OCI-LY7 (cell line): ENCODE measurements around the gene BLM. TPM values are rescaled to one million over a fixed set of nuclear protein-coding genes. Genes with fewer than 3 reads are reported as not detected.

ENCODE experiments used
- BruUV-seq: library from RNA; stranded (reverse); fragments of 400-500 nt; replicated peaks from 2 replicates; lab custom pipeline; 2021; lab: Mats Ljungman, UMichigan
- CTCF ChIA-PET: fragments of 300-600 bp; sonication (Branson Sonifier 250); formaldehyde crosslinking; loops from one replicate; lab custom pipeline; 2022; ENCODE audit warnings: antibody characterized with exemption; ENCODE audit not compliant: unreplicated experiment; lab: Charles Lee
- POLR2A ChIA-PET: fragments of 300-600 bp; sonication (Branson Sonifier 250); formaldehyde crosslinking; loops from one replicate; lab custom pipeline; 2022; ENCODE audit warnings: antibody characterized with exemption; lab: Charles Lee
- DNase-seq: peaks from one replicate; pipeline ENCODE4 v3.0.0-alpha.2; 2015; ENCODE audit warnings: low spot score
- H2AFZ ChIP-seq: fragments of 200-600 bp; sonication (generic), shearing (Covaris generic); 2 replicates; pipeline ENCODE4 v1.6.1; 2014; ENCODE audit warnings: mild to moderate bottlenecking, antibody characterized with exemption, low read length, moderate library complexity
- H3K27ac ChIP-seq: fragments of 200-600 bp; sonication (generic); 2 replicates; pipeline ENCODE4 v1.5.1; 2014; ENCODE audit warnings: mixed run types, low read depth, mild to moderate bottlenecking, moderate library complexity, low read length, inconsistent platforms; ENCODE audit not compliant: poor library complexity, severe bottlenecking
- H3K36me3 ChIP-seq: fragments of 200-600 bp; sonication (generic); 2 replicates; pipeline ENCODE4 v1.6.1; 2014; ENCODE audit warnings: mild to moderate bottlenecking, antibody characterized with exemption, low read length, moderate library complexity, mixed read lengths; ENCODE audit not compliant: insufficient read depth
- H3K4me1 ChIP-seq: fragments of 200-600 bp; sonication (generic); 2 replicates; pipeline ENCODE4 v1.5.1; 2014; ENCODE audit warnings: mild to moderate bottlenecking, low read length; ENCODE audit not compliant: insufficient read depth, poor library complexity, severe bottlenecking
- H3K4me2 ChIP-seq: fragments of 200-600 bp; sonication (generic); 2 replicates; pipeline ENCODE4 v1.6.1; 2014; ENCODE audit warnings: mild to moderate bottlenecking, low read length
- H3K4me3 ChIP-seq: fragments of 200-600 bp; sonication (generic); 2 replicates; pipeline ENCODE4 v1.5.1; 2014; ENCODE audit warnings: mild to moderate bottlenecking, low read depth, low read length; ENCODE audit not compliant: poor library complexity, severe bottlenecking
- H3K79me2 ChIP-seq: fragments of 200-600 bp; sonication (generic); 2 replicates; pipeline ENCODE4 v1.6.1; 2016; ENCODE audit warnings: low read depth, mild to moderate bottlenecking, low read length, moderate library complexity, mixed read lengths; ENCODE audit not compliant: insufficient read depth
- H3K9me2 ChIP-seq: fragments of 200-600 bp; sonication (generic); 2 replicates; pipeline ENCODE4 v1.6.1; 2016; ENCODE audit warnings: mild to moderate bottlenecking, low read length, mixed read lengths; ENCODE audit not compliant: insufficient read depth
- H3K9me3 ChIP-seq: fragments of 200-600 bp; sonication (generic); 2 replicates; pipeline ENCODE4 v1.6.1; 2014; ENCODE audit warnings: mild to moderate bottlenecking, mixed run types, low read length, mixed read lengths
- H4K20me1 ChIP-seq: fragments of 200-600 bp; sonication (generic); 2 replicates; pipeline ENCODE4 v1.6.1; 2014; ENCODE audit warnings: mild to moderate bottlenecking, antibody characterized with exemption, low read length, moderate library complexity, mixed read lengths; ENCODE audit not compliant: insufficient read depth
- EZH2phosphoT487 ChIP-seq: fragments of 200-600 bp; sonication (generic); IDR thresholded peaks from 2 replicates; pipeline ENCODE4 v1.6.1; 2018; ENCODE audit warnings: low read depth, borderline replicate concordance, mild to moderate bottlenecking, mixed run types, antibody characterized with exemption, low read length, moderate library complexity, mixed read lengths
- intact Hi-C: fragments of 100-400 bp; cut with micrococcal nuclease; formaldehyde crosslinking; loops from one replicate; pipeline ENCODE4 v1.10.0; 2022; ENCODE audit not compliant: unreplicated experiment
- total RNA-seq, 2 experiments: library from RNA; depleted of rRNA in 1 of 2; stranded (reverse); fragments of >200 nt in 1 of 2; shearing (Covaris generic) in 1 of 2; gene quantifications; 2 replicates each; pipeline ENCODE4 v1.2.3, GENCODE V29; 2014 to 2022
- TF ChIP-seq, protein P1 (sequence below): fragments of 200-600 bp; sonication (generic); conservative IDR thresholded peaks from 2 replicates; pipeline ENCODE4 v1.5.1; 2014; ENCODE audit warnings: mild to moderate bottlenecking, antibody characterized with exemption, low read length, moderate library complexity, mixed read lengths

BLM gene
- total RNA-seq, 2 experiments from 2014 or later: 47.1 to 51.8 TPM

DNA sequence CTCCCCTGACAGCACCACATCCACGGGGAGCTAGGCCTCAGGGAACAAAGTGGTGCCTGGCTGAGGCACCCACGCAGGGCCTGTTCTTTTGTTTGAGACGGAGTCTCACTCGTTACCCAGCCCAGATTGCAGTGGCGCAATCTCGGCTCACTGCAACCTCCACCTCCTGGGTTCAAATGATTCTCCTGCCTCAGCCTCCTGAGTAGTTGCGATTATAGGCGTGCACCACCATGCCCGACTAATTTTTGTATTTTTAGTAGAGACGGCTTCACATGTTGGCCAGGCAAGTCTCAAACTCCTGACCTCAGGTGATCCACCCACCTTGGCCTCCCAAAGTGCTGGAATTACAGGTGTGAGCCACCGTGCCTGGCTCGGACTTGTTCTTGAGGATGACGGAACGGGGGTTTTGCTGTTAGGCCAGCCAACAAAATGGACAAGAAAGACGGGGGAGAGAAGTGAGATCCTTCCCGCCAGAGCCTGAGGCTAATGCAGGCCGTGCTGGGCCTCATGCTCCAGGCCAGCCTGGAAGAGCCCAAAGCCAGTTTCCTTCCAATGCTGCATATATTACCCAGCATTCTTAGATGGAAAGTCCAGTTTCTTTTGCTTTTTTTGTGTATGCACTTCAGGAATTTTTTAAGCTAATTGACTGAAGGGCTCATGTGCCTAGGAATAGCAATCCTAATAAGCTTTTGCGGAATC is 123.2 kb downstream of the BLM start:
- Histone ChIP-seq H3K79me2 (no peaks in the 10 kb centered on the region), H2AFZ (peak overlapping the region; percentile 87; the same call in 1 of the 2 replicates), H3K36me3 (no peaks in the 10 kb centered on the region), H3K4me3 (peak overlapping the region; percentile 69), H3K4me1 (peaks cover 44% of the 10 kb centered on the region), H3K9me3 (no peaks in the 10 kb centered on the region), H3K9me2 (no peaks in the 10 kb centered on the region), H4K20me1 (no peaks in the 10 kb centered on the region), H3K27ac (peak overlapping the region; percentile 36), H3K4me2 (peak overlapping the region; percentile 73)
- ChIA-PET POLR2A (interaction anchor here (0.6 to 1.6 kb wide), 12 partner anchors 11 to 542 kb away, joined by 3 to 15 read pairs (median 6); no protein-coding TSS in a partner anchor), CTCF (interaction anchor here (0.6 to 1.9 kb wide), 5 partner anchors 15 to 94 kb away, joined by 3 to 18 read pairs (median 7); no protein-coding TSS in a partner anchor)
- no peak for DNase-seq
- intact Hi-C loops: no loop called here
- TF ChIP-seq, protein P1, sequence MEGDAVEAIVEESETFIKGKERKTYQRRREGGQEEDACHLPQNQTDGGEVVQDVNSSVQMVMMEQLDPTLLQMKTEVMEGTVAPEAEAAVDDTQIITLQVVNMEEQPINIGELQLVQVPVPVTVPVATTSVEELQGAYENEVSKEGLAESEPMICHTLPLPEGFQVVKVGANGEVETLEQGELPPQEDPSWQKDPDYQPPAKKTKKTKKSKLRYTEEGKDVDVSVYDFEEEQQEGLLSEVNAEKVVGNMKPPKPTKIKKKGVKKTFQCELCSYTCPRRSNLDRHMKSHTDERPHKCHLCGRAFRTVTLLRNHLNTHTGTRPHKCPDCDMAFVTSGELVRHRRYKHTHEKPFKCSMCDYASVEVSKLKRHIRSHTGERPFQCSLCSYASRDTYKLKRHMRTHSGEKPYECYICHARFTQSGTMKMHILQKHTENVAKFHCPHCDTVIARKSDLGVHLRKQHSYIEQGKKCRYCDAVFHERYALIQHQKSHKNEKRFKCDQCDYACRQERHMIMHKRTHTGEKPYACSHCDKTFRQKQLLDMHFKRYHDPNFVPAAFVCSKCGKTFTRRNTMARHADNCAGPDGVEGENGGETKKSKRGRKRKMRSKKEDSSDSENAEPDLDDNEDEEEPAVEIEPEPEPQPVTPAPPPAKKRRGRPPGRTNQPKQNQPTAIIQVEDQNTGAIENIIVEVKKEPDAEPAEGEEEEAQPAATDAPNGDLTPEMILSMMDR: no peak
- no peak for TF ChIP-seq EZH2phosphoT487
- no TSS peak for BruUV-seq

DNA sequence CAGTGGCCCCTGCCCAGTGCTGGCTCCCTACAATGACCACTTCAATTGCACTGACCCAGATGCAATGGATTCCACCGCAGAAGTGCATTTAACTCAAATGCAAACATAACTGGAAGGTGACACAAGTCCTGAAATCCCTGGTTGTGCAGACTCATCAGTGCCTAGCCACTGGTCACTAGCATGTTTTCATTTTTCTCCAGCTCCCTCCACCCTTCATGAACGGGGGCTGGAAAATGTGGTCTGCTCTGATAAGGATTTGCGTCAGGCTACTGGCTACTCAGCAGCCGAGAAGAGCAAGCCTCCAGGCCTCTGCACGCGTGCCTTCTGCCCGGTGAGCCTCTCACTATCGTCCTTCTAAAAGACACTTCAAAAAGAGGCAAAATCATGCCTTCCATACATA is 123.8 kb downstream of the BLM start:
- ChIA-PET POLR2A (interaction anchor here (0.6 kb wide), 1 partner anchor 11 kb away, joined by 5 read pairs; no protein-coding TSS in a partner anchor), CTCF (interaction anchor here (1.9 kb wide), 1 partner anchor 45 kb away, joined by 10 read pairs; no protein-coding TSS in a partner anchor)
- no peaks in the 10 kb centered on the region for H3K79me2 ChIP-seq
- H3K4me3 ChIP-seq: no peak overlapping the region
- no peak overlapping the region for H2AFZ ChIP-seq
- H3K27ac ChIP-seq: no peak overlapping the region
- H3K36me3 ChIP-seq: no peaks in the 10 kb centered on the region
- no TSS peak for BruUV-seq
- no peaks in the 10 kb centered on the region for H4K20me1 ChIP-seq
- no peaks in the 10 kb centered on the region for H3K9me3 ChIP-seq
- no peak for DNase-seq
- H3K4me2 ChIP-seq: peak overlapping the region; percentile 73
- TF ChIP-seq EZH2phosphoT487: no peak
- TF ChIP-seq, protein P1: no peak
- intact Hi-C loops: no loop called here
- no peaks in the 10 kb centered on the region for H3K9me2 ChIP-seq
- H3K4me1 ChIP-seq: peaks cover 48% of the 10 kb centered on the region

DNA sequence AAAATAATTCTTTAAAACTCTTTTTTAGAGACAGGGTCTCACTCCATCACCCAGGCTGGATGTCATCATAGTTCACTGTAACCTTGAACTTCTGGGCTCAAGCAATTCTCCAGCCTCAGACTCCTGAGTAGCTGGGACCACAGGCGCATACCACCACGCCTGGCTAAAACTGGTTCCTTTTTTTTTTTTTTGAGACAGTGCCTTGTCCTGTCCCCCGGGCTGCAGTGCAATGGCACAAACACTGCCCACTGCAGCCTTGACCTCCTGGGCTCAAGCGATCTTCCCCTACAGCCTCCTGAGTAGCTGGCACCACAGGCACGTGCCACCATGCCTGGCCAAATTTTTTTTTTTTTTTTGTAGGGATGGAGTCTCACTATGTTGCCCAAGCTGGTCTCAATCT is 127.5 kb downstream of the BLM start:
- CTCF ChIA-PET: interaction anchor here (0.6 kb wide), 1 partner anchor 128 kb away, joined by 3 read pairs; no protein-coding TSS in a partner anchor
- TF ChIP-seq EZH2phosphoT487: no peak
- TF ChIP-seq, protein P1: no peak
- H3K4me1 ChIP-seq: peaks cover 32% of the 10 kb centered on the region
- H4K20me1 ChIP-seq: no peaks in the 10 kb centered on the region
- no peak overlapping the region for H3K4me3 ChIP-seq
- POLR2A ChIA-PET: interaction anchor here (0.6 kb wide), 1 partner anchor 233 kb away, joined by 3 read pairs; no protein-coding TSS in a partner anchor
- H3K79me2 ChIP-seq: no peaks in the 10 kb centered on the region
- no peaks in the 10 kb centered on the region for H3K9me2 ChIP-seq
- intact Hi-C loops: no loop called here
- H3K27ac ChIP-seq: peak overlapping the region; percentile 34
- H3K4me2 ChIP-seq: peak overlapping the region; percentile 24
- no TSS peak for BruUV-seq
- peak overlapping the region; percentile 33 for H2AFZ ChIP-seq
- H3K36me3 ChIP-seq: no peaks in the 10 kb centered on the region
- H3K9me3 ChIP-seq: no peaks in the 10 kb centered on the region
- no peak for DNase-seq
